ENCODE results near the gene CAVIN1.
"Not testable (repeated sequence)": the region's sequence is repeated elsewhere in the genome, so short reads cannot be mapped to it uniquely, and the experiment has no call there.

The CAVIN1 gene, protein sequence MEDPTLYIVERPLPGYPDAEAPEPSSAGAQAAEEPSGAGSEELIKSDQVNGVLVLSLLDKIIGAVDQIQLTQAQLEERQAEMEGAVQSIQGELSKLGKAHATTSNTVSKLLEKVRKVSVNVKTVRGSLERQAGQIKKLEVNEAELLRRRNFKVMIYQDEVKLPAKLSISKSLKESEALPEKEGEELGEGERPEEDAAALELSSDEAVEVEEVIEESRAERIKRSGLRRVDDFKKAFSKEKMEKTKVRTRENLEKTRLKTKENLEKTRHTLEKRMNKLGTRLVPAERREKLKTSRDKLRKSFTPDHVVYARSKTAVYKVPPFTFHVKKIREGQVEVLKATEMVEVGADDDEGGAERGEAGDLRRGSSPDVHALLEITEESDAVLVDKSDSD

GRCh38 chr17:42422958-42423712, at the start of gene CAVIN1:
Gene CAVIN1, minus strand, starts transcription at chr17:42423256. Its CDS starts 159 bp downstream, at chr17:42423097.
- DNase-seq = peak; percentile 5

- DNase-seq = no peak
These were observed 44.8 kb upstream of the CAVIN1 start for GRCh38 chr17:42467889-42468288.

DNA sequence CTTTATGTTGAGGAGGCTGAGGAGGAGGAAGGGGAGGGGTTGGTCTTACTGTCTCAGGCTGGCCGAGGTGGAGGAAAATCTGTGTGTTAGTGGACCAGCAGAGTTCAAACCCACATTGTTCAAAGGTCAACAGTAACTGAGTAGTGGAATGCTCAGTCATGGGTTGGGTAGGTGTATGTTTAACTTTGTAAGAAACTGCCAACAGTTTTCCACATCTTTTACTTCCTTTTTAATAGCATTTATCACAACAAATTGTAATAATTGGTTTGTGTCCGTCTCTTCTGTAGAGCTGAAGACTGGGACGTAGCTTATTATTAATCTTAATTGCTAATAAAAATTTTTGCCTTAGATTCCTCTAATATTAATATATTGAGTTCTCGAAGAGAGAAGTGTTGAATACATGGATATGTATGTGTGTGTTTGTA, 40.9 kb upstream of the CAVIN1 start:
- no peak for DNase-seq

GRCh38 chr17:42460371-42460770, 37.3 kb upstream of the CAVIN1 start:
- DNase-seq = no peak

- DNase-seq = no peak
These were observed 36.8 kb upstream of the CAVIN1 start for GRCh38 chr17:42459801-42460281.

GRCh38 chr17:42459256-42459800, 36.3 kb upstream of the CAVIN1 start:
- DNase-seq = peak; percentile 30

DNA sequence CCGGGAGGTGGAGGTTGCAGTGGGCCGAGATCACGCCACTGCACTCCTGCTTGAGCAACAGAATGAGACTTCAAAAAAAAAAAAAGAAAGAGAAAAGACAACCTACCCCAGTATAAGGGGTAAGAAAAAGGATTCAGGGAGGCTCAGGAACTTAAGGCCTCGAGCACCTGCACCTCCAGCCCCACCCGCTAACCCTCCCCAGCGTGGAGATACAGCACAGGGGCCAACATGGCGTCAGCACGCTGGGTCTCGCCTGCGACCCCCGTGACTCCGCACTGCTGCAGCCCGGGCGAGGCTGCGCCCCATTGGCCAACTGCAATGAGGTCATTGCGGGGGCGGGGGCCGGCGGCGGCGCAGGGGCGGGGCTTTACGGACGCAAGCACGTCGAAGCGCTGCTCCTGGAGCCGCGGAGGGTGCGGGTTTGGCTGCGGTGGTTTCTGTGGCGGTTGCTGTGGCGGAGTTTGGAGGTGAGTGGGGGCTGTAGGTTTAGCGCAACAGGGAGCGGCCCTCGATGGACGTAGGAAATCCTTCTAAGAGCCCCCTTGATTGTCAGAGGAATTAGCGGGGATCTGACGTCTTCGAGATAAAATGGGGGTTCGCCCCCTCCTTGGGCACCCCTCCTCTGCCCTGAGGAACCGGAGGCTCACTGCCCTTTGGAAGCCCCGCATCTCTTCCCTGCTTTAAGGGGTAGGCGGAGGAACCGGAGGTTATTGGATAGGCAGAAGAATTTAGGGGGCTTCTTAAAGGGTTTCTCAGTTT, 35.6 kb upstream of the CAVIN1 start, which contains the start of gene ATP6V0A1:
Gene ATP6V0A1 (plus strand): TSS at position 382 of the 759 bp plus-strand sequence. CDS start 2,017 bp downstream, outside the sequence.
- DNase-seq = peak; percentile 88

- DNase-seq = no peak
These were observed 34.2 kb upstream of the CAVIN1 start for GRCh38 chr17:42457107-42457792.

- no peak for DNase-seq
These were observed 33.4 kb upstream of the CAVIN1 start for GRCh38 chr17:42456223-42457106.

DNA sequence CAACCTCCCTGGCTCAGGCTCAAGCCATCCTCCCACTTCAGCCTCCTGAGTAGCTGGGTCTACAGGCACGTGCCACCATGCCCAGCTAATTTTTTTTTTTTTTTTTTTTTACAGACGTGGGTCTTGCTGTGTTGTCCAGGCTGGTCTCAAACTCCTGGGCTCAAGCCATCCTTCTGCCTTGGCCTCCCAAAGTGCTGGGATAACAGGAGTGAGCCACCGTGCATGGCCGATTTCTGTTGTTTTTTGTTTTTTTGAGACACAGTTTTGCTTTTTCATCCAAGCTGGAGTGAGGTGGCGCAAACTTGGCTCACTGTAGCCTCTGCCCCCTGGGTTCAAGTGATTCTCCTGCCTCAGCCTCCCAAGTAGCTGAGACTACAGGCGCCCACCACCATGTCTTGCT, 31.9 kb upstream of the CAVIN1 start:
- not testable (repeated sequence) for DNase-seq

GRCh38 chr17:42453439-42453838, 30.4 kb upstream of the CAVIN1 start:
- DNase-seq = no peak

DNA sequence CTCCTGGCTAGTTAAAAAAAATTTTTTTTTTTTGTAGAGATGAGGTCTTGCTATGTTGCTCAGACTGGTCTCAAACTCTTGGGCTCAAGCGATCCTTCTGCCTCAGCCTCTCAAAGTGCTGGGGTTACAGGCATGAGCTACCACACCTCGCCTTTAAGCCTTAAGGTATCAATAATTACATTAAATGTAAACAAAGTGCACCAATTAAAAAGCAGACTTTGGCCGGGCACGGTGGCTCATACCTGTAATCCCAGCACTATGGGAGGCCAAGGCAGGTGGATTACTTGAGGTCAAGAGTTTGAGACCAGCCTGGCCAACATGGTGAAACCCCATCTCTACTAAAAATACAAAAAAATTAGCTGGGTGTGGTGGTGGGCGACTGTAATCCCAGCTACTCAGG, 28.2 kb upstream of the CAVIN1 start:
- not testable (repeated sequence) for DNase-seq

DNA sequence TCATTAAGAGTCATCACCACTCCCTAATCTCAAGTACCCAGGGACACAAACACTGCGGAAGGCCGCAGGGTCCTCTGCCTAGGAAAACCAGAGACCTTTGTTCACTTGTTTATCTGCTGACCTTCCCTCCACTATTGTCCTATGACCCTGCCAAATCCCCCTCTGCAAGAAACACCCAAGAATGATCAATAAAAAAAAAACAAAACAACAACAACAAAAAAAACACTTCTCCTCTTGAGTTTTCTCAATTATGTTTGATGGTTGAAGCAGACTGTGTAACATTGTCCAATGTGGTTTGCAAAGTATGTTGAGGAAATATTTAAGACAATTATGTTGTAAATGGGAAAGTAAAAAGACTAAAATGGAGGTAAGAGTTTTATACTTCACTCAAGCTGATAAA, 26.8 kb upstream of the CAVIN1 start:
- not testable (repeated sequence) for DNase-seq

GRCh38 chr17:42449176-42449575, 26.1 kb upstream of the CAVIN1 start:
- not testable (repeated sequence) for DNase-seq

GRCh38 chr17:42442196-42442565, 19.1 kb upstream of the CAVIN1 start:
- no peak for DNase-seq

- DNase-seq = no peak
These were observed 18.5 kb upstream of the CAVIN1 start for GRCh38 chr17:42441371-42442195.

DNA sequence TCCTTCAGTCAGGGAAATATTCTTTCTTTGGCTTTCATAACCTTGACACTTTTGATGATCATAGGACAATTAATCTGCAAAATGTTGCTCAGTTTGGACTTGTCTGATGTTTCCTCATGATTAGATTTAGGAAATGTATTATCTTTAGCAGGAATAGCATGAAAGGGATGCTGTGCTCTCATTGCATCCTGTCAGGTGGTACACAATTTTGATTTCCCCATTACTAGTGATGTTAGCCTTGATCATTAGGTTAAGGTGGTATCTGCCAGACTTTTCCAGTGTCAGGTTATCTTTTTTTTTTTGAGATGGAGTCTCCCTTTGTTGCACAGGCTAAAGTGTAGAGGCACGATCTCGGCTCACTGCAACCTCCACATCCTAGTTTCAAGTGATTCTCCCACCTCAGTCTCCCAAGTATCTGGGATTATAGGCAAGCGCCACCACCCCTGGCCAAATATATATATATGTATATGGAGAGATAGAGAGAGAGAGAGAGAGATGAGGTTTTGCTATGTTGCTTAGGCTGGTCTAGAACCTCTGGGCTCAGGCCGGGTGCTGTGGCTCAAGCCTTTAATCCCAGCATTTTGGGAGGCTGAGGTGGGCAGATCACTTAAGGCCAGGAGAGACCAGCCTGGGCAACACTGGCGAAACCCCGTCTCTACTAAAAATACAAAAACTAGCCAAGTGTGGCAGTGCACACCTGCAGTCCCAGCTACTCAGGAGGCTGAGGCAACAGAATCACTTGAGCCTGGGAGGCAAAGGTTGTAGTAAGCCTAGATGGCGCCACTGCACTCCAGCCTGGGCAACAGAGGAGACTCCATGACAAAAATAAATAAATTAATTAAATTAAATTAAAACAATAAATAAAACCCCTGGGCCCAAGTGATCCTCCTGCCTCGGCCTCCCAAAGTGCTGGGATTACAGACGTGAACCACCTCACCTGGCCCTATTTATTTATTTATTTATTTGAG, 15.8 kb upstream of the CAVIN1 start:
- DNase-seq = no peak

GRCh38 chr17:42436391-42436790, 13.3 kb upstream of the CAVIN1 start:
- DNase-seq = no peak

- no peak for DNase-seq
These were observed 8.7 kb upstream of the CAVIN1 start for GRCh38 chr17:42431758-42432161.

All from NCI-H1092 treated with DMSO at 0.1 percent for 48 hours (cell line).